ENCODE results near the gene CTRB1.
"Not testable (repeated sequence)": the region's sequence is repeated elsewhere in the genome, so short reads cannot be mapped to it uniquely, and the experiment has no call there.

CTRB1 gene

GRCh38 chr16:75204905-75205304 is 13.9 kb upstream of the CTRB1 start:
- DNase-seq, result not testable (repeated sequence)

GRCh38 chr16:75205438-75205837 is 13.3 kb upstream of the CTRB1 start:
- not testable (repeated sequence) for DNase-seq

GRCh38 chr16:75205961-75206748 is 12.6 kb upstream of the CTRB1 start:
- not testable (repeated sequence) for DNase-seq

GRCh38 chr16:75206749-75207451 is 11.9 kb upstream of the CTRB1 start, which contains the start of gene CTRB2:
Gene CTRB2, minus strand, starts transcription at chr16:75207161. Its CDS starts 20 bp downstream, at chr16:75207141.
- DNase-seq, result no peak

GRCh38 chr16:75207831-75208230 is 11.0 kb upstream of the CTRB1 start:
- DNase-seq, result no peak

GRCh38 chr16:75208242-75208825 is 10.5 kb upstream of the CTRB1 start:
- DNase-seq, result no peak

- no peak for DNase-seq
Measured at GRCh38 chr16:75208861-75209505, 9.8 kb upstream of the CTRB1 start.

- DNase-seq, result not testable (repeated sequence)
Measured at GRCh38 chr16:75209514-75209913, 9.3 kb upstream of the CTRB1 start.

GRCh38 chr16:75209944-75210343 is 8.8 kb upstream of the CTRB1 start:
- no peak for DNase-seq

- DNase-seq, result not testable (repeated sequence)
Measured at GRCh38 chr16:75211286-75211685, 7.5 kb upstream of the CTRB1 start.

GRCh38 chr16:75216127-75216526 is 2.7 kb upstream of the CTRB1 start:
- DNase-seq, result no peak

GRCh38 chr16:75216576-75216975 is 2.2 kb upstream of the CTRB1 start:
- no peak for DNase-seq

GRCh38 chr16:75217389-75217851 is 1.4 kb upstream of the CTRB1 start:
- DNase-seq, result no peak

GRCh38 chr16:75219088-75219487 is 300 bp downstream of the CTRB1 start:
- DNase-seq, result no peak

GRCh38 chr16:75219838-75220237 is 1.1 kb downstream of the CTRB1 start:
- DNase-seq, result no peak

GRCh38 chr16:75222271-75222783 is 3.5 kb downstream of the CTRB1 start:
- no peak for DNase-seq

GRCh38 chr16:75223129-75223528 is 4.3 kb downstream of the CTRB1 start:
- DNase-seq, result not testable (repeated sequence)

GRCh38 chr16:75224306-75225082 is 5.7 kb downstream of the CTRB1 start:
- DNase-seq, result no peak

- DNase-seq, result no peak
Measured at GRCh38 chr16:75225092-75225491, 6.3 kb downstream of the CTRB1 start.

GRCh38 chr16:75225678-75226515 is 7.1 kb downstream of the CTRB1 start:
- DNase-seq, result no peak

Data from activated CD4-positive, alpha-beta T cell treated with anti-CD3 and anti-CD28 coated beads, Interleukin-2, amount 50 U/mL, for 1 hour (primary cell).